Measurements from ENCODE around the gene PSKH1. TPM values are rescaled to one million over a fixed set of nuclear protein-coding genes. Genes with fewer than 3 reads are reported as not detected.

PSKH1 gene
- total and polyA plus RNA-seq, 4 donors, result 11.8 to 32.9 (median 21.2) TPM

DNA sequence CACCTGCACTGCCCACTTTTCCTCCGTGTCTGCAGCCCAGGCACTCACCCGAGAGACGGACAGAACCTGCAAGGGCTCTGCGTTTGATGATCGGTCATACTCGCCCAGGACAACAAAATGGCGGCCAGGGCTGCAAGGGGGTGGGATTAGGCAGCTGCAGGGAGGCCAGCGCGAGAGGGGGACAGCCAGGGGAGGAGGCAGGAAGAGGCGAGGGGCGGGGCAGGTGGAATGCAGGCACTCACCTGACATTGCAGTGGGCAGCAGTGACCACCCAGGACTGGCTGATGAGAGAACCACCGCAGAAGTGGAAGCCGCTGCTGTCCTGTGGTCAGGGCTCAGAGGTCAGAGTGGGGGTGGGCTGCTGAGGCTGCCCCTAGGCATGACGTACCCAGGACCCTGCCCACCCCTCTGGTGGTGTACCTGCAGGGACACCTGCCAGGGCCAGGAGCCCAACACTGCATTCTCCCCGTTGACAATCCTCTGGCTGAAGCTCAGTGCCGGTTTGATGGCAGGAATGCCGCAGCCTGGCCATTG, 37.7 kb downstream of the PSKH1 start:
- Histone ChIP-seq H3K9ac (ENCODE audit: insufficient read depth in 1 of 2, low read length in 2 of 2) (no peak overlapping the region), H3K9me3 (ENCODE audit: control insufficient read depth in 4 of 4, insufficient read depth in 3 of 4, low read length in 3 of 4) (no peaks in the 10 kb centered on the region), H3K27me3 (ENCODE audit: control insufficient read depth in 3 of 3, insufficient read depth in 3 of 3, low read length in 2 of 3) (no peaks in the 10 kb centered on the region), H3K4me1 (ENCODE audit: control insufficient read depth in 5 of 5, insufficient read depth in 5 of 5, low read length in 5 of 5) (peaks cover 0 to 15% (median 0%) of the 10 kb centered on the region in 5 donors), H3K27ac (ENCODE audit: low read depth in 1 of 2, low read length in 1 of 2) (no peak overlapping the region), H3K4me3 (no peak overlapping the region), H3K36me3 (ENCODE audit: control insufficient read depth in 4 of 4, insufficient read depth in 4 of 4, low read length in 4 of 4) (peaks cover 0 to 40% (median 18%) of the 10 kb centered on the region in 4 donors)
- 95% methylated on average over 17 of the region's 17 CpGs for WGBS, 2 donors
- TF ChIP-seq, protein P1, sequence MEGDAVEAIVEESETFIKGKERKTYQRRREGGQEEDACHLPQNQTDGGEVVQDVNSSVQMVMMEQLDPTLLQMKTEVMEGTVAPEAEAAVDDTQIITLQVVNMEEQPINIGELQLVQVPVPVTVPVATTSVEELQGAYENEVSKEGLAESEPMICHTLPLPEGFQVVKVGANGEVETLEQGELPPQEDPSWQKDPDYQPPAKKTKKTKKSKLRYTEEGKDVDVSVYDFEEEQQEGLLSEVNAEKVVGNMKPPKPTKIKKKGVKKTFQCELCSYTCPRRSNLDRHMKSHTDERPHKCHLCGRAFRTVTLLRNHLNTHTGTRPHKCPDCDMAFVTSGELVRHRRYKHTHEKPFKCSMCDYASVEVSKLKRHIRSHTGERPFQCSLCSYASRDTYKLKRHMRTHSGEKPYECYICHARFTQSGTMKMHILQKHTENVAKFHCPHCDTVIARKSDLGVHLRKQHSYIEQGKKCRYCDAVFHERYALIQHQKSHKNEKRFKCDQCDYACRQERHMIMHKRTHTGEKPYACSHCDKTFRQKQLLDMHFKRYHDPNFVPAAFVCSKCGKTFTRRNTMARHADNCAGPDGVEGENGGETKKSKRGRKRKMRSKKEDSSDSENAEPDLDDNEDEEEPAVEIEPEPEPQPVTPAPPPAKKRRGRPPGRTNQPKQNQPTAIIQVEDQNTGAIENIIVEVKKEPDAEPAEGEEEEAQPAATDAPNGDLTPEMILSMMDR (IDR thresholded peaks at IDR 0.05; ENCODE audit: control extremely low read depth, extremely low read depth), result no peak
- ATAC-seq (ENCODE audit: insufficient read depth, low FRiP score) (no peak), DNase-seq (no peak)

DNA sequence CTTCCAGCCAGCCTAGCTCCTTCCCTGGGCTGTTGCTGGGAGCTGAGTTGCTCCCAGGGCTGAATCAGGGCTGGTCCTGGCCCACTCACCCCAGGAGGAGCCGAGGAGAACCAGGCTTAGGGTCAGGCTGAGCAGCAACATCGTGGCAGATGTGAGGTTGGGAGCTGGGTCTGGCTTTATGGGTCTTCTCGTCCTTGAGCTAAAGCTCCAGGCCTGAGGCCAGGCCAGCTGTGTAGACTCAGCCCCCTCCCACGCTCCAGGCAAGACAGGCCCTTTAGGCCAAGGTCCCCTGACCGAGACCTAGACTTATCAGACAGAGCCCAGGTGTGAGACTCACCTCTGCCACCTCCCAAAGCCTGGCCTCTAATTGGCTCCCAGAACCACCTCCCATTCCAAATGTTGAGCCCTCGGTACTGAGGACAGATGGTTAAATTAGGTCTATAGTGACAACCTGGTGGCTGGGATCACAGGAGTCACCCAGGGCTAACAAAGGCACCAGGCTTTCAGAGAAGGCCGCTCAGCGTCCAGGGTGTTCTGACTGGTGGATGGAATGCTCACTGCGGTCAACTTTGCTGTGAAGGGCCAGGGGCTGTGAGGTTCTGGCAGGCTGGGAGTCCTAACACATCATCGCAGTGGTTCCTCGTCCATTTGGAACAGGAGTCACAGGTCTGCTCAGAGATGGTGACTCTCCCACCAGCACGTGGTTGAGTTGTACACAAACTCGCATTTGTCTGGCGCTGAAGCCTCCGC, 38.8 kb downstream of the PSKH1 start, which contains the start of gene CTRL:
Gene CTRL, minus strand, starts transcription at position 151 of the 750 bp plus-strand sequence. Its CDS starts 10 bp downstream, at position 141.
- H3K4me1 ChIP-seq (ENCODE audit: control insufficient read depth in 5 of 5, insufficient read depth in 5 of 5, low read length in 5 of 5), result peaks cover 0 to 18% (median under 1%) of the 10 kb centered on the region in 5 donors
- 90 to 92% methylated on average over 15 of the region's 15 CpGs for WGBS, 2 donors
- no peaks in the 10 kb centered on the region for H3K9me3 ChIP-seq (ENCODE audit: control insufficient read depth in 4 of 4, insufficient read depth in 3 of 4, low read length in 3 of 4)
- H3K4me3 ChIP-seq, result no peak within 1 kb of the TSS
- H3K36me3 ChIP-seq (ENCODE audit: control insufficient read depth in 4 of 4, insufficient read depth in 4 of 4, low read length in 4 of 4), result peaks cover 0 to 40% (median 21%) of the 10 kb centered on the region in 4 donors
- no peak within 1 kb of the TSS for H3K9ac ChIP-seq (ENCODE audit: insufficient read depth in 1 of 2, low read length in 2 of 2)
- H3K27ac ChIP-seq (ENCODE audit: low read depth in 1 of 2, low read length in 1 of 2), result no peak within 1 kb of the TSS
- H3K27me3 ChIP-seq (ENCODE audit: control insufficient read depth in 3 of 3, insufficient read depth in 3 of 3, low read length in 2 of 3), result no peaks in the 10 kb centered on the region
- DNase-seq (no peak), ATAC-seq (ENCODE audit: insufficient read depth, low FRiP score) (no peak)
- TF ChIP-seq, protein P1 (IDR thresholded peaks at IDR 0.05; ENCODE audit: control extremely low read depth, extremely low read depth), result no peak

DNA sequence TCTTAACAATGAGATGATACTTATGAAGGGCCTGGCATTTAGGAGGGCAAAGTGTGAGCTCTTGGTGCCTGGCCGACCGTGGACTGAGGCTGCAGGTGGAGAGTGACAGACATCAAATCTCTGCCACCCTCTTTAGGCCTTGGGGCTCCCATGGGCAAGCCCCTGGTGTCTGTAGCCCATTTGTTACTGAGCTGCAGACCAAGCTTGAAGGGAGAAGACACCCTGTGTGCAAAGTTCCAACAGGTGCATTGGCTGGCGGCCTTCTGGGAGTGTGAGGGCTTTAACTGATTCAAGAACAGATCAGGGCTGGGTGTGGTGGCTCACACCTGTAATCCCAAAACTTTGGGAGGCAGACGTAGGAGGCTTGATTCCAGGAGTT, 39.4 kb downstream of the PSKH1 start:
- Histone ChIP-seq H3K27ac (ENCODE audit: low read depth in 1 of 2, low read length in 1 of 2) (no peak overlapping the region), H3K9ac (ENCODE audit: insufficient read depth in 1 of 2, low read length in 2 of 2) (no peak overlapping the region), H3K27me3 (ENCODE audit: control insufficient read depth in 3 of 3, insufficient read depth in 3 of 3, low read length in 2 of 3) (no peaks in the 10 kb centered on the region), H3K4me3 (no peak overlapping the region), H3K9me3 (ENCODE audit: control insufficient read depth in 4 of 4, insufficient read depth in 3 of 4, low read length in 3 of 4) (no peaks in the 10 kb centered on the region), H3K4me1 (ENCODE audit: control insufficient read depth in 5 of 5, insufficient read depth in 5 of 5, low read length in 5 of 5) (peaks cover 0 to 23% (median 5%) of the 10 kb centered on the region in 5 donors), H3K36me3 (ENCODE audit: control insufficient read depth in 4 of 4, insufficient read depth in 4 of 4, low read length in 4 of 4) (peaks cover 0 to 40% (median 20%) of the 10 kb centered on the region in 4 donors)
- DNase-seq (no peak), ATAC-seq (ENCODE audit: insufficient read depth, low FRiP score) (no peak)
- WGBS, 2 donors, result 94 to 97% methylated on average over 4 of the region's 4 CpGs
- TF ChIP-seq, protein P1 (IDR thresholded peaks at IDR 0.05; ENCODE audit: control extremely low read depth, extremely low read depth), result no peak

All from lung (tissue), 12 donors.